Measurements from ENCODE around the gene LCN12.
A peak's percentile ranks its signal among the peaks of the same experiment; 100 is the strongest.

LCN12 gene

GRCh38 chr9:136945333-136946227, 6.5 kb upstream of the LCN12 start:
- DNase-seq, result no peak

- DNase-seq, result no peak
These were observed 5.6 kb upstream of the LCN12 start for GRCh38 chr9:136946228-136947027.

GRCh38 chr9:136947028-136947891, 4.8 kb upstream of the LCN12 start:
- DNase-seq, result no peak

- no peak for DNase-seq
These were observed 4.0 kb upstream of the LCN12 start for GRCh38 chr9:136947955-136948510.

GRCh38 chr9:136949239-136949816, 2.7 kb upstream of the LCN12 start:
- no peak for DNase-seq

GRCh38 chr9:136949817-136950655, 2.0 kb upstream of the LCN12 start:
- peak; percentile 90 for DNase-seq

DNA sequence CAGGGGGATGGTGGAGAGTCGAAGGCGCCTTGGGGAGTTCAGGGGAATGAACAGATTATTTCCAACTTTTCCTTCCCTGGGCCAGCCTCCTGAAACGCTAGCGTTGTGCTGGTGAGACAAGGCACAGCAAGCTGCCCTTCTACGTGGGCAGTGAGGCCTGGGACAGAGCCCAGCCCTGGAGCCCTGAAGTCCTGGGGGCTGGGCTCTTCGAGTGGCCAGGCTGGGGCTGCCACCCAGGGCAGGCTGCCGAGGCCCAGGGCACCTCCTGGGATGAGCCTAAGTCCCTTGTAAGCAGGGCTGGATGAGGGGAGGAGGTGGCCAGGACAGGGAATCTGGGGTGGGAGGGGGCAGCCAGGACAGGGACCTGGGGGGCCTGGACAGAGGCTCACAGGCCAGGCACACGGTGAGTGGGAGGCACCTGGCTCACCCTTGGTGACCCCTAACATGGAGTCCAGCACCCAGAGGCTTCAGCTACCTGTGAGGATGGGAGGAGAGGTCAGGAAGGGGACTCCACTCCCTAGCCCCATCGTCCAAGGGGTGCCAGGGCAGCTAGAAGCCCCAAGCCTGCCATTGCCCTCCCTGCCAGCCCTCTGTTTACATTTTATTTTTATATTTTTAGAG, 1.3 kb upstream of the LCN12 start:
- no peak for DNase-seq

DNA sequence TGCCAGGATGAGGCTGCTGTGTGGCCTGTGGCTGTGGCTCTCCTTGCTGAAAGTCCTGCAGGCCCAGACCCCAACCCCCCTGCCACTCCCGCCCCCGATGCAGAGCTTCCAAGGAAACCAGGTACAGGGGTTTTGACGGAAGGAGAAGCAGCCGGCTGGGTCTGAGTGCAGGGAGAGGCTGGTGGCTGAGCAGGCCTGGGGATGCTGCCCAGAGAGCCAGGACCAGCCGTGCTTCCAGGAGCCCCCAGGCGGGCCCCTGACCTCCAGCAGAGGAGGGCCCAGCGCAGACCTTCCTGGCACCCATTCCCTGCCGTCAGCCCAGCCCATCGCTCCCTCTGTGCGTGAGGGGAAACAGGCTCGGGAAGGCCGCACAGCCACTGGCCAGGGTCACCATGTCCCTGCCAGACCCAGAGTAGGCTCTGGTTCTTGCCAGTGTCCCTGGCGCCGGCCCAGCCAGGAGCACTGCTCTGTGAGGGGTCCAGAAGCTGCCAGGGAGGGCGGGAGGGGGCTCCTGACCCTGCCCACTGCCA, 313 bp downstream of the LCN12 start:
- DNase-seq, result no peak

- DNase-seq, result no peak
These were observed 1.1 kb downstream of the LCN12 start for GRCh38 chr9:136952876-136953770.

DNA sequence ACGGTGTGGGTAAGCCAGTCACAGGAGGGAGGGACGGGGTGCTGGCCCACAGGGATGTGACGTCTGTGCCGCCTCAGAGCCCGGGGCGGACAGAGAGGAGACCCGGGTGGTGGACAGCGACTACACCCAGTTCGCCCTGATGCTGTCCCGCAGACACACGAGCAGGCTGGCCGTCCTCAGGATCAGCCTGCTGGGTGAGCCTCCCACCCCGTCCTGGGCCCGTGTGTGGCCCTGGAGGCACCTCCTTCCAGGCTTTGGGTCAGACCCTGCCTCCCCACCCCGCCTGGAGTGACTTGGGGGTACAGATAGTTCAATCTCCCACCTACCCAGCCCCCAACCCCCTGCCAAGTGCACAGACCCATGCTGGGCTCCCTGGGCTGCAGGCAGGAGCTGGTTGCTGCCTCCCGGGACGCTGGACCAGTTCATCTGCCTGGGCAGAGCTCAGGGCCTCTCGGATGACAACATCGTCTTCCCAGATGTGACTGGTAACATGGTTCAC, 1.7 kb downstream of the LCN12 start:
- DNase-seq, result no peak

DNA sequence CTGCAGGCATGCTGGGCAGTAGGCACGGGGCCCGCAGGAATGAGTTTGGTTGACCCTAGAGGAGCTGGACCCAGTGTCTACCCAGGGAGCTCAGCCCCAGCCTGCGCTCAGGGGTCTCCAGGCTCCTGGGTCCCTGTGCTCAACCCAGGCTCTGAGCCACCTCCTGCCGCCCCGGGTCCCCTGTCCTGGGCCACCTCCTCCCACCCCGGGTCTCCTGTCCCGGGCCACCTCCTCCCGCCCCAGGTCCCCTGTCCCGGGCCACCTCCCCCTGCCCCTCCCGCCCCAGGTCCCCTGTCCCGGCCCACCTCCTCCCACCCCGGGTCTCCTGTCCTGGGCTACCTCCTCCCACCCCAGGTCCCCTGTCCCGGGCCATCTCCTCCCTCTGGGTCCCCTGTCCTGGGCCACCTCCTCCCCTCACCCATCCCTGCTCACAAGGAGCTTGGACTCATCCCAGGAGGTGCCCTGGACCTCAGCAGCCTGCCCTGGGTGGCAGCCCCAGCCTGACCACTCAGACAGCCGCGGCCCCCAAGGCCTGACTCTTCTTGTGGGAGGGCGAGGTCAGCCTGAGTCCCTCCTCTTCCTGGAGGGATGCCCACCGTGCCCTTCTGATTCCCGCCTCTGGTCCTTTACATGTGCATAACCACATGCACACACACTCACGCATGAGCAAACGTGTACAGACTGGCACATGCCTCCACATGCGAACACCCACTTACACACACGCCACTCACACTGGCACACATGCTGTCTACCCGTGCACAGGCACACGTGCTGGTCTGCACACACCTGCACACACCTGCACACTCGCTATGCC, 2.4 kb downstream of the LCN12 start:
- no peak for DNase-seq

- no peak for DNase-seq
These were observed 3.3 kb downstream of the LCN12 start for GRCh38 chr9:136955202-136955942.

DNA sequence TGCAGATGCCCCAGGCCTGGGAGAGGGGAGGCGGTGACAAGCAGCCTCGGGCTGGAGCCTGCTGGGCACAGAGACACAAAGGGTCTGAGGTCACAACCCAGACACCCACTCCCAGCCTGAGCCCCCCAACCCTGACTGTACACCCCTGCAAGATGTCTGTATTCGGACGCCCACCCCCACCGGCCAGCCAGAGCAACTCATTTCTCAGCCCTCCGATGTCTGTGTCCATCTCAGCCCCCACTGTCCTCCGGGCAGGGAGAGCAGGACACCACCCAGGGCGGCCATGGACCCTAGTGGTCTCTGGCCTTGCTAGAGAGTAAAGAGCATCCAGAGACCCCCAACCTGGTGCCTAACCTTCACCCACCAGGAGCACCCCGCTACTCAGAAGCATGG, 3.9 kb downstream of the LCN12 start:
- no peak for DNase-seq

- DNase-seq, result no peak
These were observed 4.5 kb downstream of the LCN12 start for GRCh38 chr9:136956604-136957003.

- no peak for DNase-seq
These were observed 5.4 kb downstream of the LCN12 start for GRCh38 chr9:136957461-136957860.

DNA sequence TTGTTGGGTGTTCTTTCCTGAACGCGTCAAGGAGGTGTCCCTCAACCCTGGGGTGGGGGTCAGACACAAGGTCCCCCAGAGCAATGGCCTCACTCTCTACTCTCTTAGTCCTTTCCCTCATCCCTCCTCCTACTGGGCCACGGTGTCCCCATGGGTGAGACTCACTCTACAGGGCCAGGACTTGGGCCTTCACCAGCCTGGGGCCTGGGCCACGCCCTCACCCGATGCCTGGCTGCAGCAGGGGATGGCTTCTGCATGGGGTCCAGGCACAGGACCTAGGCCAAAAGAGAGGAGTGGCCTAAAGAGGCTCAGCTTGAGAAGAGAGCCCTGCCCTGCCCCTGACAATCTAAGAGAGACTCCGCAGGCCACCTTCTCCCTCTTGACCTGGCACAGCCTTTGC, 5.8 kb downstream of the LCN12 start:
- no peak for DNase-seq

GRCh38 chr9:136958473-136958872, 6.4 kb downstream of the LCN12 start:
- DNase-seq, result no peak
